IMR-90 (cell line): ENCODE results near the gene VPS25. TPM values are rescaled to one million over a fixed set of nuclear protein-coding genes. Genes with fewer than 3 reads are reported as not detected.

Experiments used
- ATAC-seq: fragments of 200-7000 bp; cut with Tn5 transposase; 2 replicates; pipeline ENCODE4 v1.9.1; 2020; ENCODE audit warnings: low read depth, mild to moderate bottlenecking, moderate library complexity
- BruUV-seq: library from RNA; stranded (reverse); fragments of 400-500 nt; replicated peaks from 2 replicates; lab custom pipeline; 2021; lab: Mats Ljungman, UMichigan
- CTCF ChIA-PET: fragments of 300-600 bp; formaldehyde crosslinking; extraction: SDS; loops from one replicate; lab custom pipeline; 2021; ENCODE audit warnings: antibody characterized with exemption; lab: Yijun Ruan, JAX
- POLR2A ChIA-PET: fragments of 300-600 bp; sonication (Branson Sonifier 250); formaldehyde crosslinking; loops from one replicate; lab custom pipeline; 2022; ENCODE audit warnings: antibody characterized with exemption; ENCODE audit not compliant: unreplicated experiment; lab: Charles Lee
- DNase-seq: peaks from one replicate; pipeline ENCODE4 v3.0.0; 2013
- H2AFZ ChIP-seq: replicated peaks from 2 replicates; pipeline ENCODE3; 2013; ENCODE audit warnings: low read length, mild to moderate bottlenecking; ENCODE audit not compliant: poor library complexity
- H2AK5ac ChIP-seq: 2 replicates; pipeline ENCODE4 v1.6.1; 2013; ENCODE audit warnings: low read depth, low read length, inconsistent platforms
- H2AK9ac ChIP-seq: replicated peaks from 2 replicates; pipeline ENCODE3; 2013; ENCODE audit warnings: mild to moderate bottlenecking, low read depth, low read length, moderate library complexity; ENCODE audit not compliant: poor library complexity
- H2BK120ac ChIP-seq: 2 replicates; pipeline ENCODE4 v1.6.1; 2013; ENCODE audit warnings: low read depth, low read length, inconsistent platforms
- H2BK15ac ChIP-seq: 3 replicates; pipeline ENCODE4 v1.6.1; 2013; ENCODE audit warnings: low read depth, low read length, inconsistent platforms
- H2BK20ac ChIP-seq: 2 replicates; pipeline ENCODE4 v1.6.1; 2013; ENCODE audit warnings: low read depth, mild to moderate bottlenecking, inconsistent platforms, low read length, moderate library complexity
- H2BK5ac ChIP-seq: 2 replicates; pipeline ENCODE4 v1.6.1; 2013; ENCODE audit warnings: mild to moderate bottlenecking, low read depth, low read length, inconsistent platforms; ENCODE audit not compliant: poor library complexity, severe bottlenecking
- H3K14ac ChIP-seq: replicated peaks from 2 replicates; pipeline ENCODE4 v1.6.1; 2013; ENCODE audit warnings: low read depth, low read length, inconsistent platforms
- H3K18ac ChIP-seq: 2 replicates; pipeline ENCODE4 v1.6.1; 2013; ENCODE audit warnings: low read depth, low read length, control low read depth
- H3K23ac ChIP-seq: 2 replicates; pipeline ENCODE4 v1.6.1; 2013; ENCODE audit warnings: low read depth, low read length, inconsistent platforms
- H3K27ac ChIP-seq: 2 replicates; pipeline ENCODE4 v1.5.1; 2013; ENCODE audit warnings: mild to moderate bottlenecking, control low read depth, low read length; ENCODE audit not compliant: insufficient read depth
- H3K27me3 ChIP-seq: 2 replicates; pipeline ENCODE4 v1.6.1; 2013; ENCODE audit warnings: low read length; ENCODE audit not compliant: control insufficient read depth, insufficient read depth
- H3K36me3 ChIP-seq: 2 replicates; pipeline ENCODE4 v1.6.1; 2013; ENCODE audit warnings: low read length, mixed read lengths; ENCODE audit not compliant: control insufficient read depth, insufficient read depth
- H3K4ac ChIP-seq: 2 replicates; pipeline ENCODE4 v1.6.1; 2013; ENCODE audit warnings: low read depth, low read length, inconsistent platforms
- H3K4me1 ChIP-seq: 2 replicates; pipeline ENCODE4 v1.6.1; 2013; ENCODE audit warnings: low read length, mixed read lengths; ENCODE audit not compliant: control insufficient read depth, insufficient read depth
- H3K4me2 ChIP-seq: 2 replicates; pipeline ENCODE4 v1.6.1; 2013; ENCODE audit warnings: low read depth, mild to moderate bottlenecking, control low read depth, low read length, moderate library complexity
- H3K4me3 ChIP-seq: 2 replicates; pipeline ENCODE4 v1.5.1; 2013; ENCODE audit warnings: low read depth, mild to moderate bottlenecking, control low read depth, low read length, moderate library complexity; ENCODE audit not compliant: insufficient read depth
- H3K56ac ChIP-seq: 2 replicates; pipeline ENCODE4 v1.6.1; 2013; ENCODE audit warnings: low read length, inconsistent platforms; ENCODE audit not compliant: insufficient read depth; ENCODE audit errors: extremely low read depth
- H3K79me1 ChIP-seq, 2 experiments: 2 replicates each; pipeline ENCODE4 v1.6.1; 2013; ENCODE audit warnings: low read length in 2 of 2, inconsistent platforms in 1 of 2, low read depth in 1 of 2
- H3K9ac ChIP-seq: 2 replicates; pipeline ENCODE4 v1.6.1; 2013; ENCODE audit warnings: low read depth, low read length, control low read depth
- H3K9me1 ChIP-seq: 2 replicates; pipeline ENCODE4 v1.6.1; 2013; ENCODE audit warnings: low read length, inconsistent platforms; ENCODE audit not compliant: insufficient read depth
- H3K9me3 ChIP-seq: 2 replicates; pipeline ENCODE4 v1.6.1; 2013; ENCODE audit warnings: low read length; ENCODE audit not compliant: control insufficient read depth, insufficient read depth
- H4K20me1 ChIP-seq: 2 replicates; pipeline ENCODE4 v1.6.1; 2013; ENCODE audit warnings: low read length, inconsistent platforms; ENCODE audit not compliant: insufficient read depth
- H4K5ac ChIP-seq: 2 replicates; pipeline ENCODE4 v1.6.1; 2013; ENCODE audit warnings: mild to moderate bottlenecking, low read depth, low read length, control low read depth
- H4K8ac ChIP-seq, 2 experiments: 2 replicates each; pipeline ENCODE4 v1.6.1; 2013; ENCODE audit warnings: low read depth in 2 of 2, low read length in 2 of 2, control low read depth in 1 of 2, inconsistent platforms in 1 of 2
- H4K91ac ChIP-seq: 2 replicates; pipeline ENCODE4 v1.6.1; 2013; ENCODE audit warnings: low read depth, low read length, inconsistent platforms; ENCODE audit not compliant: insufficient read depth
- BHLHE40 ChIP-seq: fragments of 150-350 bp; IDR thresholded peaks from 2 replicates; pipeline ENCODE4 v1.6.1; 2016; ENCODE audit warnings: mild to moderate bottlenecking, low read depth, low read length
- CEBPB ChIP-seq: IDR thresholded peaks from 2 replicates; pipeline ENCODE4 v1.6.1; 2012; ENCODE audit warnings: low read depth, low read length, improper control_type of control experiment
- CHD1 ChIP-seq: IDR thresholded peaks from 2 replicates; pipeline ENCODE4 v1.6.1; 2012; ENCODE audit warnings: low read depth, low read length, improper control_type of control experiment
- CTCF ChIP-seq: conservative IDR thresholded peaks from 2 replicates; pipeline ENCODE4 v1.5.1; 2012; ENCODE audit warnings: mild to moderate bottlenecking, low read depth, low read length, improper control_type of control experiment
- FOS ChIP-seq: fragments of 150-350 bp; IDR thresholded peaks from 2 replicates; pipeline ENCODE4 v1.6.1; 2016; ENCODE audit warnings: low read depth, low read length
- MAFK ChIP-seq: IDR thresholded peaks from 2 replicates; pipeline ENCODE4 v1.6.1; 2012; ENCODE audit warnings: low read depth, low read length, improper control_type of control experiment
- MAZ ChIP-seq: IDR thresholded peaks from 2 replicates; pipeline ENCODE4 v1.6.1; 2012; ENCODE audit warnings: low read depth, mild to moderate bottlenecking, low read length, improper control_type of control experiment, moderate library complexity, borderline replicate concordance
- MXI1 ChIP-seq: IDR thresholded peaks from 2 replicates; pipeline ENCODE4 v1.6.1; 2012; ENCODE audit warnings: low read depth, mild to moderate bottlenecking, low read length, moderate library complexity, borderline replicate concordance
- POLR2A ChIP-seq: IDR thresholded peaks from 2 replicates; pipeline ENCODE4 v1.6.1; 2012; ENCODE audit warnings: mild to moderate bottlenecking, low read depth, low read length
- RAD21 ChIP-seq: IDR thresholded peaks from 2 replicates; pipeline ENCODE4 v1.6.1; 2012; ENCODE audit warnings: low read length, improper control_type of control experiment
- SMC3 ChIP-seq: fragments of 150-350 bp; IDR thresholded peaks from 2 replicates; pipeline ENCODE4 v1.6.1; 2016; ENCODE audit warnings: low read depth, mild to moderate bottlenecking, antibody characterized with exemption, low read length, moderate library complexity
- WGBS, 2 experiments: methylation state at CpG; one replicate each; pipeline versions ENCODE4 v1.1.5 to v1.1.7; 2013; ENCODE audit warnings: missing lambda C conversion rate in 2 of 2; ENCODE audit not compliant: insufficient read length in 1 of 2; ENCODE audit errors: extremely low coverage in 2 of 2; 5-methylcytosine and 5-hydroxymethylcytosine counted together
- dilution Hi-C: fragments of 300-500 bp; cut with HindIII; formaldehyde crosslinking; loops from one replicate; pipeline ENCODE4 v1.14.3; 2018; ENCODE audit warnings: low sequenced_read_pairs; ENCODE audit not compliant: unreplicated experiment
- in situ Hi-C: fragments of 300-500 bp; cut with MboI; formaldehyde crosslinking; loops from 3 replicates; pipeline ENCODE4 v1.14.3; 2019; ENCODE audit warnings: low sequenced_read_pairs, inconsistent platforms, mixed read lengths
- intact Hi-C: fragments of 100-400 bp; cut with micrococcal nuclease; formaldehyde crosslinking; loops from 2 replicates; pipeline ENCODE4 v1.10.0; 2022
- polyA plus RNA-seq, 3 experiments: library from polyadenylated mRNA; depleted of rRNA; stranded (reverse); fragments of >200 nt; gene quantifications; 2 replicates each; pipeline ENCODE4 v1.2.3, GENCODE V29; 2012; ENCODE audit warnings: low replicate concordance in 1 of 3
- total RNA-seq: library from RNA; depleted of rRNA; stranded (reverse); fragments of >200 nt; gene quantifications from 2 replicates; pipeline ENCODE4 v1.2.3, GENCODE V29; 2012

Gene VPS25
- total and polyA plus RNA-seq, 2 of the 4 experiments (the other 2 are of a cell fraction): 71.3 to 130 TPM

GRCh38 chr17:42819939-42820535 lies 46.8 kb downstream of the VPS25 start:
- dilution Hi-C loops: no loop called here
- no peak overlapping the region for H3K4ac ChIP-seq
- no peak overlapping the region for H2BK15ac ChIP-seq
- ChIA-PET CTCF (interaction anchor here (2.2 kb wide), 1 partner anchor 11 kb away, joined by 8 read pairs; no protein-coding TSS in a partner anchor), POLR2A (no interaction called here)
- in situ Hi-C loops: no loop called here
- H3K14ac ChIP-seq: no peak overlapping the region
- no peak overlapping the region for H2AK5ac ChIP-seq
- H3K79me1 ChIP-seq: peaks cover 33 to 43% of the 10 kb centered on the region in 2 experiments
- 50% methylated on average over 1 of the region's 2 CpGs; no CpG with 5 or more reads in 1 of the 2 experiments for WGBS, 2 experiments
- no TSS peak for BruUV-seq
- no peak overlapping the region for H3K56ac ChIP-seq
- H2BK120ac ChIP-seq: no peak overlapping the region
- H2AK9ac ChIP-seq: no peak overlapping the region
- ATAC-seq: no peak
- peaks cover 35% of the 10 kb centered on the region for H3K36me3 ChIP-seq
- no peaks in the 10 kb centered on the region; the same call in 1 of the 2 replicates for H3K4me1 ChIP-seq
- no peak overlapping the region for H2BK20ac ChIP-seq
- H3K9me3 ChIP-seq: no peaks in the 10 kb centered on the region
- TF ChIP-seq CTCF (peak; percentile 67), CEBPB (no peak), CHD1 (no peak), BHLHE40 (no peak), MAZ (no peak), SMC3 (peak; percentile 29; the same call in 1 of the 2 replicates), FOS (no peak), MAFK (0 out of 2 replicates have a peak, but pooled peaks have one; percentile 6), MXI1 (0 out of 2 replicates have a peak, but pooled peaks have one; percentile 19), RAD21 (peak; percentile 36), POLR2A (no peak)
- no peak overlapping the region for H4K8ac ChIP-seq
- H2AFZ ChIP-seq: no peak overlapping the region
- intact Hi-C loops: loop anchor here (5.0 kb wide), 1 partner anchor 58 kb away; the partner anchor contains the start of gene RAMP2
- no peak overlapping the region for H4K5ac ChIP-seq
- no peak overlapping the region for H3K4me3 ChIP-seq
- H3K9me1 ChIP-seq: 0 out of 2 replicates have a peak, but pooled peaks cover 4% of the 10 kb centered on the region
- no peaks in the 10 kb centered on the region for H3K27me3 ChIP-seq
- no peak overlapping the region for H2BK5ac ChIP-seq
- H3K4me2 ChIP-seq: no peak overlapping the region
- peak; percentile 37 for DNase-seq
- no peak overlapping the region for H4K91ac ChIP-seq
- H3K27ac ChIP-seq: no peak overlapping the region
- H4K20me1 ChIP-seq: no peaks in the 10 kb centered on the region
- no peak overlapping the region for H3K23ac ChIP-seq
- H3K18ac ChIP-seq: no peak overlapping the region
- H3K9ac ChIP-seq: no peak overlapping the region
